NCI-H82 (cell line): ENCODE data around the gene SLC6A20.
"Not testable (repeated sequence)": the region's sequence is repeated elsewhere in the genome, so short reads cannot be mapped to it uniquely, and the experiment has no call there.

Experiments
- DNase-seq: peaks from one replicate; lab custom pipeline; 2025; lab: John Stamatoyannopoulos, UW

SLC6A20 gene

GRCh38 chr3:45757141-45757540 is 39.2 kb downstream of the SLC6A20 start:
- not testable (repeated sequence) for DNase-seq

- no peak for DNase-seq
Observed at GRCh38 chr3:45756055-45756454, 40.3 kb downstream of the SLC6A20 start.

- DNase-seq, result no peak
Observed at GRCh38 chr3:45754461-45754860, 41.9 kb downstream of the SLC6A20 start.

GRCh38 chr3:45753095-45753494 is 43.2 kb downstream of the SLC6A20 start:
- DNase-seq, result no peak

GRCh38 chr3:45751537-45752242 is 44.6 kb downstream of the SLC6A20 start:
- DNase-seq, result no peak

GRCh38 chr3:45749880-45750279 is 46.5 kb downstream of the SLC6A20 start:
- DNase-seq, result no peak

- DNase-seq, result not testable (repeated sequence)
Observed at GRCh38 chr3:45749036-45749600, 47.2 kb downstream of the SLC6A20 start.

GRCh38 chr3:45748068-45748467 is 48.3 kb downstream of the SLC6A20 start:
- DNase-seq, result no peak

- DNase-seq, result no peak
Observed at GRCh38 chr3:45746777-45747622, 49.3 kb downstream of the SLC6A20 start.

GRCh38 chr3:45746165-45746776 is 50.1 kb downstream of the SLC6A20 start:
- no peak for DNase-seq

- DNase-seq, result no peak
Observed at GRCh38 chr3:45742461-45743089, 53.8 kb downstream of the SLC6A20 start.

GRCh38 chr3:45741742-45742460 is 54.4 kb downstream of the SLC6A20 start:
- no peak for DNase-seq

GRCh38 chr3:45741247-45741646 is 55.1 kb downstream of the SLC6A20 start:
- DNase-seq, result no peak

GRCh38 chr3:45739991-45740390 is 56.3 kb downstream of the SLC6A20 start:
- DNase-seq, result no peak

- DNase-seq, result no peak
Observed at GRCh38 chr3:45737234-45737633, 59.1 kb downstream of the SLC6A20 start.

GRCh38 chr3:45736707-45737106 is 59.6 kb downstream of the SLC6A20 start:
- DNase-seq, result no peak

GRCh38 chr3:45730409-45731154 is 65.8 kb downstream of the SLC6A20 start:
- no peak for DNase-seq

GRCh38 chr3:45729614-45730013 is 66.7 kb downstream of the SLC6A20 start:
- no peak for DNase-seq

GRCh38 chr3:45724911-45725310 is 71.4 kb downstream of the SLC6A20 start:
- no peak for DNase-seq

- no peak for DNase-seq
Observed at GRCh38 chr3:45719655-45720487, 76.5 kb downstream of the SLC6A20 start.
